GM23338 (cell line): ENCODE data around the gene UBTD1.

Experiments
- CREB1 ChIP-seq: fragments of 250-450 bp; sonication (Bioruptor Pico); IDR thresholded peaks from 2 replicates; pipeline ENCODE4 v1.5.0; 2020; ENCODE audit warnings: low read depth, mild to moderate bottlenecking, moderate library complexity
- CTCF ChIP-seq, 2 experiments: fragments of 200-600 bp in 1 of 2; sonication (generic) in 1 of 2; conservative IDR thresholded peaks; 2 replicates each; pipeline versions ENCODE4 v1.5.1 to v1.6.1; 2016 to 2017; ENCODE audit warnings: antibody characterized with exemption in 2 of 2, low read depth in 2 of 2, mild to moderate bottlenecking in 2 of 2, moderate library complexity in 1 of 2
- EZH2 ChIP-seq: fragments of 200-600 bp; sonication (generic); IDR thresholded peaks from one replicate; pipeline ENCODE4 v1.8.0; 2017; ENCODE audit warnings: antibody characterized with exemption, mild to moderate bottlenecking, low read depth; ENCODE audit not compliant: unreplicated experiment
- EZH2phosphoT487 ChIP-seq: fragments of 200-600 bp; sonication (generic); IDR thresholded peaks from one replicate; pipeline ENCODE4 v1.8.1; 2018; ENCODE audit warnings: antibody characterized with exemption; ENCODE audit not compliant: unreplicated experiment
- JUNB ChIP-seq: IDR thresholded peaks from one replicate; pipeline ENCODE4 v1.6.1; 2016; ENCODE audit warnings: antibody characterized with exemption; ENCODE audit not compliant: unreplicated experiment
- NANOG ChIP-seq: IDR thresholded peaks from 2 replicates; pipeline ENCODE4 v1.6.1; 2016; ENCODE audit warnings: antibody characterized with exemption, borderline replicate concordance
- POLR2AphosphoS5 ChIP-seq: IDR thresholded peaks from 2 replicates; pipeline ENCODE4 v1.6.1; 2016; ENCODE audit warnings: antibody characterized with exemption, low read depth
- REST ChIP-seq: IDR thresholded peaks from one replicate; pipeline ENCODE4 v1.6.1; 2018; ENCODE audit warnings: antibody characterized with exemption; ENCODE audit not compliant: unreplicated experiment
- STAT1 ChIP-seq: IDR thresholded peaks from one replicate; pipeline ENCODE4 v1.6.1; 2016; ENCODE audit warnings: antibody characterized with exemption; ENCODE audit not compliant: unreplicated experiment
- ZNF114 ChIP-seq: fragments of 250-450 bp; sonication (Bioruptor Pico); IDR thresholded peaks from 2 replicates; pipeline ENCODE4 v1.5.0; 2020; ENCODE audit warnings: mild to moderate bottlenecking, moderate library complexity
- ZNF462 ChIP-seq: fragments of 250-450 bp; sonication (Bioruptor Pico); IDR thresholded peaks from 2 replicates; pipeline ENCODE4 v1.5.0; 2020; ENCODE audit warnings: mild to moderate bottlenecking, moderate library complexity
- TF ChIP-seq, protein P1 (sequence below): IDR thresholded peaks from 2 replicates; pipeline ENCODE4 v1.6.1; 2016; ENCODE audit warnings: antibody characterized with exemption

DNA sequence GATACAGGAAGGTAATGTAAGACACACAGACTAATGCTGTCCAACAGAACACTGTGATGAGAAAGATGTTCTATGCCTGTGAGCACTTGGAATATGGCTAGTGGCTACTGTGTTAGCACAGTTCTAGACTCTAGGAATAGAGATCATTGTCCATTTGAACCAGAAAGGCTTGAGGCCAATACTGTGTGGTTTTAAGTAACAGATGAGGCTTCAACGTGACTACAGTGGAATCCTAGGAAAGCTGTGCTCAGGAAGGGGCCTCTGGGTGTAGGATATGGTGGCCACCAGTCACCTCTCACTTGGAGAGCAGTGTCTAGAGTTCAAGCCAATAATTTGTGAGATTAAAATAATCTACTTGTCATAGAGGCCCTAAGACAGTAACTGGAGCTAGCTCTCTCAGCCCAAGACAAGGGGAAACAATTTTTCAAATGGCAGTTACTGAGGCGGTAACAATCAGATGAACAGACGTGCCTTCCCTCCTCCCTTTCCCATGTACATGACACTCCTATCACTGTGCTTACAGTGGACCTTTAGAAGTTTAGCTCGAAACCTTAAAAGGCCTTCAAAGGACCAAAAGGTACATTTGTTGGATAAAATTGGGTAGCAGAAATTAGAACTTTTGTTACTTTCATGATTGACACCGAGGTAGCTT lies 42.6 kb upstream of the UBTD1 start:
- TF ChIP-seq EZH2phosphoT487 (no peak), CTCF (conservative IDR thresholded peaks at IDR 0.05; ENCODE audit: low read depth in 2 of 2) (no peak), POLR2AphosphoS5 (no peak), JUNB (no peak), REST (no peak), EZH2 (no peak), CREB1 (CRISPR knock-in tag) (no peak), ZNF114 (CRISPR knock-in tag) (no peak), STAT1 (no peak), ZNF462 (CRISPR knock-in tag) (no peak), NANOG (no peak)
- TF ChIP-seq, protein P1, sequence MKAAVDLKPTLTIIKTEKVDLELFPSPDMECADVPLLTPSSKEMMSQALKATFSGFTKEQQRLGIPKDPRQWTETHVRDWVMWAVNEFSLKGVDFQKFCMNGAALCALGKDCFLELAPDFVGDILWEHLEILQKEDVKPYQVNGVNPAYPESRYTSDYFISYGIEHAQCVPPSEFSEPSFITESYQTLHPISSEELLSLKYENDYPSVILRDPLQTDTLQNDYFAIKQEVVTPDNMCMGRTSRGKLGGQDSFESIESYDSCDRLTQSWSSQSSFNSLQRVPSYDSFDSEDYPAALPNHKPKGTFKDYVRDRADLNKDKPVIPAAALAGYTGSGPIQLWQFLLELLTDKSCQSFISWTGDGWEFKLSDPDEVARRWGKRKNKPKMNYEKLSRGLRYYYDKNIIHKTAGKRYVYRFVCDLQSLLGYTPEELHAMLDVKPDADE = no peak
